Peyer's patch (tissue), 4 donors: ENCODE data around the gene GLRA3.

ENCODE experiments used
- CTCF ChIP-seq, 6 experiments: fragments of 450-650 bp in 4 of 6; fragments of 200-600 bp in 2 of 6; sonication (generic) in 1 of 6; IDR thresholded peaks; one replicate each; pipeline ENCODE4 v1.5.1; 2017 to 2019; ENCODE audit warnings: antibody characterized with exemption in 6 of 6, mild to moderate bottlenecking in 3 of 6, moderate library complexity in 1 of 6
- POLR2A ChIP-seq, 2 donors: fragments of 450-650 bp; IDR thresholded peaks; one replicate each; pipeline ENCODE4 v1.5.1; 2017; ENCODE audit warnings: antibody characterized with exemption in 2 of 2, mild to moderate bottlenecking in 2 of 2, moderate library complexity in 2 of 2

GRCh38 chr4:174709526-174709925, 119.5 kb downstream of the GLRA3 start:
- TF ChIP-seq CTCF (IDR thresholded peaks at IDR 0.05) (no peak), POLR2A (IDR thresholded peaks at IDR 0.05) (no peak)
